WTC11 (cell line): ENCODE results near the gene FZD10. TPM values are rescaled to one million over a fixed set of nuclear protein-coding genes. Genes with fewer than 3 reads are reported as not detected.

Experiments
- ATAC-seq: fragments of 200-7000 bp; cut with Tn5 transposase; 2 replicates; pipeline ENCODE4 v1.10.0; 2021; ENCODE audit warnings: mild to moderate bottlenecking, moderate library complexity
- CTCF ChIA-PET: fragments of 300-600 bp; sonication (Branson Sonifier 250); formaldehyde crosslinking; loops from one replicate; lab custom pipeline; 2021; ENCODE audit warnings: antibody characterized with exemption; lab: Charles Lee
- POLR2A ChIA-PET: fragments of 350-600 bp; sonication (Branson Sonifier 250); formaldehyde crosslinking; loops from one replicate; lab custom pipeline; 2021; ENCODE audit warnings: antibody characterized with exemption; lab: Charles Lee
- DNase-seq: peaks from one replicate; pipeline ENCODE4 v3.0.0; 2021; ENCODE audit warnings: low spot score
- H3K27ac Mint-ChIP-seq: 2 replicates; pipeline ENCODE4 v1.8.0; 2021; ENCODE audit warnings: mixed read lengths
- H3K27me3 Mint-ChIP-seq: 2 replicates; pipeline ENCODE4 v1.8.0; 2021; ENCODE audit warnings: low read depth, mild to moderate bottlenecking, moderate library complexity, mixed read lengths
- H3K36me3 Mint-ChIP-seq: 2 replicates; pipeline ENCODE4 v1.8.0; 2021; ENCODE audit warnings: mixed read lengths
- H3K4me1 Mint-ChIP-seq: 2 replicates; pipeline ENCODE4 v1.8.0; 2022; ENCODE audit warnings: mixed read lengths
- H3K4me3 Mint-ChIP-seq: 2 replicates; pipeline ENCODE4 v1.8.0; 2021; ENCODE audit warnings: mild to moderate bottlenecking, moderate library complexity, mixed read lengths
- H3K9me3 Mint-ChIP-seq: 2 replicates; pipeline ENCODE4 v1.8.0; 2021; ENCODE audit warnings: mixed read lengths
- CBFB ChIP-seq: sonication (generic); formaldehyde crosslinking; IDR thresholded peaks from 2 replicates; pipeline ENCODE4 v1.8.1; 2022; ENCODE audit warnings: mild to moderate bottlenecking, low read depth, missing genetic modification reagents
- ELF4 ChIP-seq: sonication (generic); formaldehyde crosslinking; IDR thresholded peaks from 2 replicates; pipeline ENCODE4 v1.8.1; 2022; ENCODE audit warnings: low read depth, mild to moderate bottlenecking, moderate library complexity, missing genetic modification reagents
- ETV6 ChIP-seq: sonication (generic); formaldehyde crosslinking; IDR thresholded peaks from 2 replicates; pipeline ENCODE4 v1.8.1; 2022; ENCODE audit warnings: mild to moderate bottlenecking, missing genetic modification reagents
- HMGA2 ChIP-seq: fragments of 250-450 bp; sonication (Bioruptor Pico); IDR thresholded peaks from 2 replicates; pipeline ENCODE4 v1.4.0; 2021; ENCODE audit warnings: mild to moderate bottlenecking, moderate library complexity
- KAT7 ChIP-seq: sonication (generic); formaldehyde crosslinking; IDR thresholded peaks from 2 replicates; pipeline ENCODE4 v1.8.1; 2023; ENCODE audit warnings: missing genetic modification reagents, mild to moderate bottlenecking, borderline replicate concordance
- NFYB ChIP-seq: sonication (generic); formaldehyde crosslinking; conservative IDR thresholded peaks from 2 replicates; pipeline ENCODE4 v1.8.0; 2022; ENCODE audit warnings: low read depth, missing genetic modification reagents
- NR2C2 ChIP-seq: sonication (generic); formaldehyde crosslinking; IDR thresholded peaks from 2 replicates; pipeline ENCODE4 v1.8.0; 2022; ENCODE audit warnings: mild to moderate bottlenecking, missing genetic modification reagents
- PRDM15 ChIP-seq: sonication (generic); formaldehyde crosslinking; IDR thresholded peaks from 2 replicates; pipeline ENCODE4 v1.8.0; 2022; ENCODE audit warnings: missing genetic modification reagents
- SP1 ChIP-seq: sonication (generic); formaldehyde crosslinking; conservative IDR thresholded peaks from 2 replicates; pipeline ENCODE4 v1.8.1; 2022; ENCODE audit warnings: missing genetic modification reagents
- ZNF281 ChIP-seq: sonication (generic); formaldehyde crosslinking; IDR thresholded peaks from 2 replicates; pipeline ENCODE4 v1.8.0; 2023; ENCODE audit warnings: mild to moderate bottlenecking, missing genetic modification reagents
- total RNA-seq: library from RNA; stranded (reverse); gene quantifications from 3 replicates; pipeline ENCODE4 v1.2.3, GENCODE V29; 2021
- TF ChIP-seq, protein P1 (sequence below): sonication (generic); formaldehyde crosslinking; conservative IDR thresholded peaks from 2 replicates; pipeline ENCODE4 v1.8.1; 2023; ENCODE audit warnings: mild to moderate bottlenecking, low read depth, missing genetic modification reagents, moderate library complexity

Gene FZD10
- total RNA-seq, 1 experiment from 2014 or later = 1.1 TPM

DNA sequence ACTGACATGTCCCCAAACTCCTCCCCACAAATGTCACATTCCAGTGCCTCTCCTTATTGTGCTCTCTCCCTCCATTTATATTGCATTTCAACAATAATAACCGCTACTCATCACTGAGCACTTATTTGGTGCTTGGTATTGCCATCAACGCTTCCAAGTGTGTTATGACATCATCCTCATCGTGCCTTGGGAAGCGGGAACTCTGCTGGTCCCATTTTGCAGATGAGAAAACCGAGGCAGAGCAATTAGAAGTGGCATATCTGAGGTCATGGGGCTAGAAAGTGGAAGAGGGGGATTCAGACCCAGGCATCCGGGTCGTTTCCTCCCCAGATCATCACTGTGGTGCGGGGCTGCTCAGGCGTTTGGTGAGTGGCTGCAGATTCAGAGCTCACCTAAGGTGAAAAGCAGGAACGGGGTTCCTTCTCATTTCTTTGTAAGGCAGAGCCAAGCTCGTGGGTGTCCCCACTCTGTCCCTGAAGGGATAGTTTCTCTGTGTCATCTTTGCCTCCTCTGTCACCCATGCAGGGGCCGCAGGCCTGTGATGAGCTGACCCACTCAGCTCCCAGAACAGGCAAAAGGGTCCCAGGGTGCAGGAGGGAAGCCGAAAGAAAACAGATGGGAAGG lies 5.5 kb upstream of the FZD10 start:
- CTCF ChIA-PET = interaction anchor here (0.6 kb wide), 1 partner anchor 616 kb away, joined by 3 read pairs; no protein-coding TSS in a partner anchor
- no peak for DNase-seq

More for the DNA sequence above, 5.5 kb upstream of the FZD10 start:
- Mint-ChIP-seq H3K4me3 (no peak overlapping the region), H3K9me3 (peaks cover 28% of the 10 kb centered on the region), H3K27ac (no peak overlapping the region), H3K36me3 (peaks cover 28% of the 10 kb centered on the region), H3K27me3 (peaks cover 42% of the 10 kb centered on the region), H3K4me1 (no peaks in the 10 kb centered on the region; the same call in 1 of the 2 replicates)
- ATAC-seq = no peak
- POLR2A ChIA-PET = no interaction called here
- TF ChIP-seq PRDM15 (CRISPR knock-in tag) = no peak
- no peak for TF ChIP-seq KAT7 (CRISPR knock-in tag)
- TF ChIP-seq ETV6 = no peak
- TF ChIP-seq NR2C2 = no peak
- TF ChIP-seq NFYB (CRISPR knock-in tag) = no peak
- no peak for TF ChIP-seq ZNF281
- TF ChIP-seq SP1 (CRISPR knock-in tag) = no peak
- no peak for TF ChIP-seq CBFB
- TF ChIP-seq, protein P1, sequence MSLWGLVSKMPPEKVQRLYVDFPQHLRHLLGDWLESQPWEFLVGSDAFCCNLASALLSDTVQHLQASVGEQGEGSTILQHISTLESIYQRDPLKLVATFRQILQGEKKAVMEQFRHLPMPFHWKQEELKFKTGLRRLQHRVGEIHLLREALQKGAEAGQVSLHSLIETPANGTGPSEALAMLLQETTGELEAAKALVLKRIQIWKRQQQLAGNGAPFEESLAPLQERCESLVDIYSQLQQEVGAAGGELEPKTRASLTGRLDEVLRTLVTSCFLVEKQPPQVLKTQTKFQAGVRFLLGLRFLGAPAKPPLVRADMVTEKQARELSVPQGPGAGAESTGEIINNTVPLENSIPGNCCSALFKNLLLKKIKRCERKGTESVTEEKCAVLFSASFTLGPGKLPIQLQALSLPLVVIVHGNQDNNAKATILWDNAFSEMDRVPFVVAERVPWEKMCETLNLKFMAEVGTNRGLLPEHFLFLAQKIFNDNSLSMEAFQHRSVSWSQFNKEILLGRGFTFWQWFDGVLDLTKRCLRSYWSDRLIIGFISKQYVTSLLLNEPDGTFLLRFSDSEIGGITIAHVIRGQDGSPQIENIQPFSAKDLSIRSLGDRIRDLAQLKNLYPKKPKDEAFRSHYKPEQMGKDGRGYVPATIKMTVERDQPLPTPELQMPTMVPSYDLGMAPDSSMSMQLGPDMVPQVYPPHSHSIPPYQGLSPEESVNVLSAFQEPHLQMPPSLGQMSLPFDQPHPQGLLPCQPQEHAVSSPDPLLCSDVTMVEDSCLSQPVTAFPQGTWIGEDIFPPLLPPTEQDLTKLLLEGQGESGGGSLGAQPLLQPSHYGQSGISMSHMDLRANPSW (CRISPR knock-in tag) = no peak
- TF ChIP-seq HMGA2 (CRISPR knock-in tag) = no peak
- TF ChIP-seq ELF4 (CRISPR knock-in tag) = no peak
